ENCODE results near the gene PSMA6.
"Not testable (repeated sequence)": the region's sequence is repeated elsewhere in the genome, so short reads cannot be mapped to it uniquely, and the experiment has no call there.

Gene PSMA6

GRCh38 chr14:35285168-35286002 lies 6.8 kb upstream of the PSMA6 start:
- no peak for FAIRE-seq

DNA sequence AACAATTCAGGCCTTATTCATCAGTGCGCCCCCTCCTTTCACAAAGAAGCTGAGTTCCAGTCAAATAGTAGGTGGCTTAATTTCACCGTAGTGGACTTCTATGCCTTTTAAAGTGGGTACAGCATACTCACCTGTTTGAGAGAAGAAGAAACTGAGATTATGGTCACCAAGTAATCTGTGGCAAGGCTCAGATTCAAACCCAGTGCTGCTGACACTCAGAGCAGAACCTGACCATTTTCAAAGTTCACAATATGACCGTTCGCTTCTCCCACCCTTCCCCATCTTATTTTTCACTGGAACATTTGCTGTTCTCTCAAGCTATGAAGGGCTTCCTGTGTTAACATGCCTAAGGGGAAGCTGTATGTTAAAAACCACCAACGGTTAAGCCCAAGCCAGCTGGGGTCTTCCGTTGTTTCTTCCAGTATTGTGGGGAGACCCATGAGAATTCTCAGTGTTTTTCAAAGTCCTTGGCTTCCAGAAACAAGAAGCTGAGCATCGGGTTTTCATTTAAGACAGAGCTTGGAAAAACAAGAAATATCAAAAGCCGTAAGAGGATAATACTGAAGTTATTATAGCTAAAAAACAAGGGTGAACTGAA lies 6.1 kb upstream of the PSMA6 start:
- no peak for FAIRE-seq

- no peak for FAIRE-seq
Measured at GRCh38 chr14:35286707-35287106, 5.5 kb upstream of the PSMA6 start.

DNA sequence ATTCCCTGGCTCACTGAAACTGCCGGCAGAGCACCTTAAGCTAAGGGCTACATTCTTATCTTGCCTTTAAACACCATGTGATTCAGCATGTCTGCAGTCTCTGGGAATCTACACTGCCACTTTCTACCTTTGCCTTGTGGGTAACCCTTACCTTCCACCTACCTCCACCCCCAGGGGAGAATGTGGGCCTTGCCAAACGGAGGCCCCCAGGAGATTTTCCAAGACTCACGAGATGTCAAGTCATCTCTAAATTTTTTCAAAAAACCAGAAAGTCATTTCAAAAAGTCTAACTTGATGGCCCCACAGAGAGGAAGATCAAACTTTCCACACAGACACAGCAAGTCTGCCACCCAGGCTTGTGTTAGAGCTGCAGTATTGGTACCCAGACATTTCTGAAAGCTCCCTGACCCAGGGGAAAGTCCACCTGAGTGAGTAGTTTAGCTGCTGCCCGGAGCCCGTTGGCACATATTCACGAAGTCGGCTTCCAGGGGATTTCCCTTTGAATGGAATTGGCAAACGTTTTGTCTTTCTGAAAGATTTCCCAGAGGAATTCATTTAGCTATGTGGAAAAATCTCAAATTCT lies 4.7 kb upstream of the PSMA6 start:
- no peak for FAIRE-seq

- no peak for FAIRE-seq
Measured at GRCh38 chr14:35289623-35290022, 2.6 kb upstream of the PSMA6 start.

- no peak for FAIRE-seq
Measured at GRCh38 chr14:35292770-35293561, 784 bp downstream of the PSMA6 start.

DNA sequence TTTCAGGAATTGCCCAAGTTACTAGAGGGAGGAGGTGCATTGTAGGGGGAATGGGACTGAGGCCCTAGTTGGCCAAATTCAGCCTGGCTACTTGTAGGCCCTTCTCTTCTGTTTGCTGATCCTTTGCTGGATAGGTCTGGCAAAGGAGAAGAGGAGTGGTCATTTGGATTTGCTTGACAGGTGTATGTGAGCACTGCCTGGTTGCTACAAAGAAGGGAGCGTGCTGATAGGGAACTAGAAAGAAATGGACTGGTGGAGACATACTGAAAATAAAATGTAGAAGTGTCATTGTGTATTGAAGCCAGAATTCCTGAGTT lies 3.6 kb downstream of the PSMA6 start:
- FAIRE-seq: no peak

DNA sequence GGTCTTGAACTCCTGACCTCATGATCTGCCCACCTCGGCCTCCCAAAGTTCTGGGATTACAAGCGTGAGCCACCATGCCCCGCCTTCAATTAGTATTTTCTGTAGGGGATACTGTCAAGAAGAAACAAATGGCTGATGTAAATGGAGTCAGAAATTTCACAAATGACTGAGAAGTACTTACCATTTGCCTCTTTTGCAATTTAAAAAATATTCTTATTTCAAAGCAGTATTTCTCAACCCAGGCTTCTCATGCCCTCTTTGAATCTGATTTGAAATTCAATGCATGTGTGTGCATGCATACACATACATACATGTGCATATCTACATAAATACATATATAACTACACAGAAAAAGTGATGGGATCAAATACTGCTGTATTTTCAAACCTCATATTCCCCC lies 4.4 kb downstream of the PSMA6 start:
- FAIRE-seq: no peak

DNA sequence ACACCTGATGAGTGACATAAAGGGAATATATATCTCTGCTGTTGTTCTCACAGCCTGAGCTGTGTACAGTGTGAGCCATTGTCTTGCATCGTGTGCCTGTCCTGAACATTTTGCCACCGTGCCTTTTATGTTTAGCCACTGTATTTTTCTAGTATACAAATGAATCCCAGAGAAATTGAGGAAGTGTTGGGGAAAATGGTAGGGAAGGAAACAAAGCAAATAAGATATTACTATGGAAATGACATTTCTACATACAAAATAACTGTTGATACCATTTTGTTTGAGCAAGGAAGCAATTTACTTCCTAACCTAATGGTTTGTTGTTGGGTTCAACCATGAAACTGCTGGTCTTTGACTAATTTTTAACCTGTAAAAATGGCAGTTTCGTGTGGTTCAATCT lies 5.5 kb downstream of the PSMA6 start:
- FAIRE-seq: no peak

DNA sequence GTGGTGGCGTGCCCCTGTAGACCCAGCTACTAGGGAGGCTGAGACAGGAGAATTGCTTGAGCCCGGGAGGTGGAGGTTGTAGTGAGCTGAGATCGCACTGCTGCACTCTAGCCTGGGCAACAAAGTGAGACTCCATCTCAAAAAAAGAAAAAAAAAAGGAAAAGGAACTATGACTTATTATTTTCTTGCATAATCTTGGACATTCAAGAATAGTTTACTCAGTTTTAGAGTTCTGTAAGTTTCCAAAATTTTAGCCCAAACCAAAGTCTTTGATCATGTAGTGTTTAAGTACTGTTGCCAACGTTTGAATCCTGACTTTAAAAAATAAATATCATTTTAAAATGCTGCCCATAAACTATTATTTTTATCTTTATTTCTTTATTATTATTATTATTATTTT lies 6.2 kb downstream of the PSMA6 start:
- no peak for FAIRE-seq

DNA sequence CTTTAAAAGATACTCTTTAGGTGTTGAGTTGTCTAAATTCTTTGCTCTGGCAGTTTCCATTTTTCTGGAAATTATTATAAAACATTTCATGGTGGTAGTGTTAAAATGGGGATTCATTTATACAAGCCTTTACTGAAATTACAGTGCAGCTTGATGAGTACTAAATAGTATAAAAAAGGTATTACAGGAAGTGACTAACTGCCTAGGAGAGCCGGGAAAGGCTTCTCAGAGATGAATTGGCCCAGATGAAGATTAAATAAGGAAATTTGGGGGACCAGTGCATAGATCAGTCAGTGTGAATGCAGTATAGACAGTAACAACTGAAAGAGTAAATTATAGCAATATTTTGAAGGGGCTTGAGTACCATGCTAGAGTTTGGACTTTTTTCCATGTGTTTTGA lies 7.5 kb downstream of the PSMA6 start:
- no peak for FAIRE-seq

GRCh38 chr14:35300228-35300627 lies 8.0 kb downstream of the PSMA6 start:
- FAIRE-seq: no peak

GRCh38 chr14:35301334-35301733 lies 9.2 kb downstream of the PSMA6 start:
- not testable (repeated sequence) for FAIRE-seq

DNA sequence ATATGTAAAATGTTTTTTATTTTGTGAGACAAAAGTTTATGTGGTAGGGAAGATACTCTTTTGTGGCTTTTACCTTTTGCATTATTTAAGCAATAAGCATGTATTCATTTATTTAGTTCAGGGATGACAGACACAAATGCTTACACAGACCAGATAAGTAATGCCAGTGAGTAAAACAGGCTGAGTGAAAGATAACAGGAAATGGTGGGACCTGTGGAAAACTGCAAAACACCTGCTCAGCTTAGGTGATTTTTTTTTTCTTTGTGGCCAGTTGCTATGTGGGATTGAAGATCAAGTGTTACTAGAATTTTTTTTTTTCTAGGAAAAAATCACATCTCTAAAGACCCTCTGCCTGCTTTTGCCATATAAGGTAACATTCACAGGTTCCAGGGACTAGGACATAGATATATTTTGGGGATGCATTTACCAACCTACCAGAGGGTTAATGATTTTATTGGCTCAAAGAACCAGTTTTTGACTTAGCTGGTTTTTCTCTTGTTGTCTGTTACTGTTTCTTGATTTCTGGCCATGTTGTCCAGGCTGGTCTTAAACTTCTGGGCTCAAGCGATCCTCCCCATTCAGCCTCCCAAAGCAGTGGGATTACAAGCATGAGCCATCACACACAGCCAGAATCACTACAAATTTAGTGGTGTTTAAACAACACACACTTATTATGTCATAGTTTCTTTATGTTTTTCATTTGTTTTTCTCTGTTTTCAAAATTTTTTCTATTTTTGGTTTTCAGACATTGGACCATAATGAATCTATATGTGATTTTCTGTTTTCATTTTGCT lies 9.8 kb downstream of the PSMA6 start:
- FAIRE-seq: no peak

DNA sequence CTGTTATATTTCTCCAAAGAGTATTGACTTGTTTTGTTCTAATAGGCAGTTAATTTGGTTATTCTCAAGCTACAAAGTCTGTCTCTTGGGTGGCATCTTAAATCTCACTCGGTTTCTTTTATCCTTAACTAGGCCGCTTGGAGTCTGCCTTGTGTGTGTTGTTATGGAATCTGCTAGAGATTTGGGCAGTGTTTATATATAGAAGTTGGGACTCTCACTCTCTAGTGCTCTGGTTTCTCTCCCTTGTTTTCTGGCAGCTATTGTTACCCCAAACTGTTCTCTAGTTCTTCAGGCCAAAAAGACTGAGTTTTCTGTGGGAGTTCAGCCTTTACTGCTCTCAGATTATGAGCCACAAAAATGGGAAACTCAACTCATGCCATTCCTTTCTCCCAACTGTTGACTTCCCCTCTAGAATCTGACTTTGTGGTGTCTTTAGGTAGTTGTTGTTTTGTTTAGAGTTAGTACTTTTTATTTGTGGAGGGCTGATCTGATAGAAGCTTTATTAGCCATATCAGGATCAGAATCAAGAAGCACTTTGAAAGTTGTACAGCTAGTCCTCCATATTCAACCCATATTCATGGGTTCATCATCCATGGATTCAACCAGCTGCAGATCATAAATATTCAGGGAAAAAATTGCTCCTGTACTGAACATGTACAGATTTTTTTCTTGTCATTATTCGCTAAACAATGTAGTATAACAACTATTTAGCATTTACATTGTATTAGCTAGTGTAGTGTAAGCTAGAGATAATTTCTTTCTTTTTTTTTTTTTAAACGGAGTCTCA lies 11.2 kb downstream of the PSMA6 start:
- FAIRE-seq: no peak

GRCh38 chr14:35304812-35305462 lies 12.8 kb downstream of the PSMA6 start:
- no peak for FAIRE-seq

- no peak for FAIRE-seq
Measured at GRCh38 chr14:35305633-35306032, 13.5 kb downstream of the PSMA6 start.

DNA sequence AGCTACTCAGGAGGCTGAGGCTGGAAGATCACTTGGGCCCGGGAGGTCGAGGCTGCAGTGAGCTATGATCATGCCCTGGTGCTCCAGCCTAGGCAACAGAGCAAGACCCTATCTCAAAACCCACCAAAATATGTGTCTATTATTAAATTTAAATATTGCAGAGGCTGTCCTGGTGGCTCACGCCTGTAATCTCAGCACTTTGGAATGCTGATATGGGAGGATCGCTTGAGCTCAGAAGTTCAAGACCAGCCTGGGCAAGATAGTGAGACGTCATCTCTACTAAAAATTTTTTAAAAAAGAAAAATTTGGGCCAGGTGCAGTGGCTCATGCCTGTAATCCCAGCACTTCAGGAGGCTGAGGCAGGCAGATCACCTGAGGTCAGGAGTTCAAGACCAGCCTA lies 13.9 kb downstream of the PSMA6 start:
- FAIRE-seq: no peak

DNA sequence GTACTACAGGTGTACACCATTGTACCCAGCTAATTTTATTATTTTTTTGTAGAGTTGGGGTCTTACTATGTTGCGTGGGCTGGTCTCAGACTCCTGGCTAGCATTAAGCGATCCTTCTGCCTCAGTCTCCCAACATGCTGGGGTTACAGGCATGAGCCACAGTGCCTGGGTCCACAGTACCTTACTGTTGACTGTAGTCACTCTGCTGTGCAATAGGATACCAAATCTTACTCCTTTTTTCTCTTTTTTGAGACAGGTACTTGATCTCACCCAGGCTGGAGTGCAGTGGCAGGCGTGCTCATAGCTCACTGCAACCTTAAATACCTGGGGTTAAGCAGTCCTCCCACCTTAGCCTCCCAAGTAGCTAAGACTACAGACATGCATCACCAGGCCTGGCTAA lies 25.6 kb downstream of the PSMA6 start:
- FAIRE-seq: no peak

GRCh38 chr14:35319509-35319908 lies 27.3 kb downstream of the PSMA6 start:
- no peak for FAIRE-seq

GRCh38 chr14:35320472-35320871 lies 28.3 kb downstream of the PSMA6 start:
- FAIRE-seq: no peak

Data from islet of Langerhans (tissue), 1 donor.